HG02981 (cell line): ENCODE measurements around the gene STUB1.

ENCODE experiments used
- ATAC-seq: cut with Tn5 transposase; IDR thresholded peaks from one replicate; pipeline ENCODE4 v1.9.1; 2021; ENCODE audit warnings: mild to moderate bottlenecking, moderate library complexity; ENCODE audit not compliant: unreplicated experiment

Gene STUB1

GRCh38 chr16:693766-694165 lies 13.6 kb downstream of the STUB1 start:
- ATAC-seq: no peak

GRCh38 chr16:694187-694862 lies 14.1 kb downstream of the STUB1 start:
- no peak for ATAC-seq

GRCh38 chr16:694863-695354 lies 14.7 kb downstream of the STUB1 start:
- ATAC-seq: no peak

GRCh38 chr16:695355-696089 lies 15.3 kb downstream of the STUB1 start:
- ATAC-seq: no peak

GRCh38 chr16:698911-699671 lies 18.9 kb downstream of the STUB1 start:
- ATAC-seq: no peak

GRCh38 chr16:700684-701584 lies 20.7 kb downstream of the STUB1 start:
- no peak for ATAC-seq

GRCh38 chr16:702341-702740 lies 22.1 kb downstream of the STUB1 start:
- ATAC-seq: no peak

- ATAC-seq: no peak
Measured at GRCh38 chr16:703406-703805, 23.2 kb downstream of the STUB1 start.

GRCh38 chr16:704047-704446 lies 23.8 kb downstream of the STUB1 start:
- no peak for ATAC-seq

GRCh38 chr16:704552-705380 lies 24.6 kb downstream of the STUB1 start:
- ATAC-seq: no peak

GRCh38 chr16:705431-706188 lies 25.4 kb downstream of the STUB1 start, which contains the start of gene FBXL16:
Gene FBXL16, minus strand, starts transcription at chr16:705801. Its CDS starts 8,396 bp downstream, at chr16:697405.
- no peak for ATAC-seq

GRCh38 chr16:706189-707061 lies 26.2 kb downstream of the STUB1 start:
- ATAC-seq: no peak

GRCh38 chr16:707062-707538 lies 26.9 kb downstream of the STUB1 start:
- no peak for ATAC-seq

- ATAC-seq: no peak
Measured at GRCh38 chr16:708019-708418, 27.8 kb downstream of the STUB1 start.

- ATAC-seq: no peak
Measured at GRCh38 chr16:708959-709358, 28.7 kb downstream of the STUB1 start.

- ATAC-seq: no peak
Measured at GRCh38 chr16:709566-710499, 29.6 kb downstream of the STUB1 start.
